SK-N-MC (cell line): ENCODE results near the gene NIPAL4.

Source experiments
- FOXP2 ChIP-seq: optimal IDR thresholded peaks from 2 replicates; pipeline ENCODE3; 2011; ENCODE audit warnings: mild to moderate bottlenecking, moderate library complexity; ENCODE audit not compliant: insufficient read depth; ENCODE audit errors: extremely low read length, control extremely low read depth
- POLR2AphosphoS5 ChIP-seq: IDR thresholded peaks from 2 replicates; pipeline ENCODE4 v1.6.1; 2012; ENCODE audit warnings: mild to moderate bottlenecking, low read depth, low read length, borderline replicate concordance

GRCh38 chr5:157476702-157477408 is 16.8 kb downstream of the NIPAL4 start:
- TF ChIP-seq POLR2AphosphoS5: no peak
- no peak for TF ChIP-seq FOXP2
